Right lobe of liver (tissue), 6 donors: ENCODE data around the gene ZNF711. TPM values are rescaled to one million over a fixed set of nuclear protein-coding genes. Genes with fewer than 3 reads are reported as not detected.
"Not testable (repeated sequence)": the region's sequence is repeated elsewhere in the genome, so short reads cannot be mapped to it uniquely, and the experiment has no call there.

Experiments used
- ATAC-seq, 4 donors: fragments of 200-7000 bp; cut with Tn5 transposase; one replicate each; pipeline ENCODE4 v1.9.1; 2020; ENCODE audit warnings: mild to moderate bottlenecking in 4 of 4, moderate library complexity in 4 of 4
- DNase-seq, 3 donors: peaks; one replicate each; pipeline ENCODE4 v3.0.0-alpha.2; 2020
- H3K27ac ChIP-seq, 3 donors: fragments of 200-600 bp; one replicate each; pipeline ENCODE4 v1.8.0; 2022
- H3K27me3 ChIP-seq, 2 donors: fragments of 200-600 bp; one replicate each; pipeline ENCODE4 v1.8.0; 2022
- H3K36me3 ChIP-seq, 4 donors: fragments of 200-600 bp; sonication (generic) in 1 of 4; one replicate each; pipeline versions ENCODE4 v1.5.1 to v1.8.0; 2017 to 2022; ENCODE audit warnings: control low read depth in 1 of 4
- H3K4me1 ChIP-seq, 4 donors: fragments of 200-600 bp; sonication (generic) in 1 of 4; one replicate each; pipeline versions ENCODE4 v1.5.1 to v1.8.0; 2017 to 2022; ENCODE audit warnings: control low read depth in 1 of 4
- H3K4me3 ChIP-seq, 3 donors: fragments of 200-600 bp; one replicate each; pipeline ENCODE4 v1.8.0; 2022
- H3K9me3 ChIP-seq, 4 donors: fragments of 200-600 bp; sonication (generic) in 1 of 4; one replicate each; pipeline versions ENCODE4 v1.5.1 to v1.8.0; 2017 to 2022; ENCODE audit warnings: control low read depth in 1 of 4
- POLR2A ChIP-seq: fragments of 450-650 bp; IDR thresholded peaks from one replicate; pipeline ENCODE4 v1.6.1; 2017; ENCODE audit warnings: antibody characterized with exemption, mild to moderate bottlenecking
- WGBS: methylation state at CpG from one replicate; pipeline ENCODE4 v1.1.6; 2018; ENCODE audit warnings: low coverage, low lambda C conversion rate; ENCODE audit not compliant: insufficient coverage; ENCODE audit errors: missing lambda C conversion rate; 5-methylcytosine and 5-hydroxymethylcytosine counted together
- intact Hi-C, 2 donors: fragments of 100-400 bp; cut with DNase I; formaldehyde crosslinking; loops; one replicate each; pipeline versions ENCODE4 v1.11.2 to v1.14.1; 2022
- total RNA-seq, 6 experiments: library from RNA; depleted of rRNA in 2 of 6; stranded (reverse); fragments of >200 nt in 2 of 6; fragmentation: NEBNext Ultra II Directional in 3 of 6; extraction: Animal tissue kit (Norgen Biotek cat#: 25700) in 3 of 6; gene quantifications; one replicate each; pipeline versions ENCODE4 v1.1.0 to v1.2.4, GENCODE V29; 2016 to 2023
- TF ChIP-seq, protein P1 (sequence below), 4 donors: fragments of 200-600 bp in 3 of 4; fragments of 450-650 bp in 1 of 4; IDR thresholded peaks; one replicate each; pipeline versions ENCODE4 v1.5.1 to v1.8.0; 2016 to 2022; ENCODE audit warnings: antibody characterized with exemption in 4 of 4, mild to moderate bottlenecking in 2 of 4
- donor health status: DM: no; HTN: yes; CAD: no.
- donor health status: DM: no; HTN: no; CAD: no.
- donor health status: DM: no; HTN: no; CAD: no.
- donor health status: DM: no; HTN: yes; CAD: no.
- donor health status: DM: no; HTN: yes; CAD: no.

The ZNF711 gene
- total RNA-seq, 6 experiments from 2014 or later = 0.04 to 0.60 (median 0.32) TPM; not detected in 1

DNA sequence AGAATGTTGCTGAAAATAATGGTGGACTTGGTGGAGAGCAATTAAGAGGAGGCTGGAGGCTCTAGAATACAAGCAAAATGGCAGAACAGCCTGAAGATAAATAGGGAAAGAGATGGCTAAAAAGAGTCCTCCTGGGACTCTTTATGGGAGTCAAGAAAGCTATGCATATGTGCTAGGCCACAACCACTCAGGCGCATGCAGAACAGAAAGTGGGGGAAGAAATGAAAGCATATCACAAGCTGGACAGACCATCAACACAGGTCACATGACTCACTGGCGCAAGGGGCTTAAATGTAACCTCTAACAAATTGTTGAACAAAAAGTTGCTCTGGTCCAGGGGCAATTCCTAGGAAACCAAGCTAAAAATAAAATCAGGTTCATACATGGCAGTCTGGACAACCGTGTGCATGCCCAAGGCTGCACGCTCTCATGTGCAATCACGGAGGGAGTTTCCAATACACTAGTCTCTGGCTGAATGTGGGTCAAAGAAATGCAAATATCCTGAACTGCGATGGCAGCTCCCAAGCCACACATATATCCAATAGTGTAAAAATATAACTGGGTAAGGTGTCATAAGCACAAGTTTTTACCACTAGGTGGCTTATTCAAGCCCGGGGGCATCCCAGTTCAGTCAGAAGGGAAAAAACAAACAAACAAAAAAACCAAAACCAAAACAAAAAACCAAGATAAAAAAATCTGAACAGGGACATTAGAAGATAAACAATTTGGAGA, 45.4 kb downstream of the ZNF711 start:
- intact Hi-C loops = no loop called here
- H3K27me3 ChIP-seq = no peaks in the 10 kb centered on the region
- ATAC-seq (no peak), DNase-seq (no peak)
- no peaks in the 10 kb centered on the region for H3K36me3 ChIP-seq
- no peak overlapping the region for H3K27ac ChIP-seq
- H3K9me3 ChIP-seq = no peaks in the 10 kb centered on the region
- no peaks in the 10 kb centered on the region for H3K4me1 ChIP-seq
- 75% methylated on average over 7 of the region's 7 CpGs for WGBS
- no peak for TF ChIP-seq POLR2A
- H3K4me3 ChIP-seq = no peak overlapping the region

DNA sequence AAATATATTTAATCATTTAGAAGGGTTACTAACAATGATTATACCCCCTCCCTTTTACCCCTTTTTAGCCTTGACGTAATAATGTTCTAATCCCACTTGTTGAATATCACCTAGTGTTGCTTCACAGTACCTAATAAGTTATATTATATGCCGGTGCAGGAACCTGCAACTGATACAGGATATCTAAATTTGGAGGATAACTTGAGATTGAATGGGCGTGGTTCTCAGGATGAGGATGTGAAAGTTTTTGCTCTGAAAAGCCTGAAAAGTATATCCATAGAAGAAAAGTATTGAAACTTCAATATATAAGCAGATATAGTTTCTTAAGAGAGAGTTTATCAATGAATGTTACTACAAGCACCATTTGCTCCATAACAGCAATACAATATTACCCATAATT, 59.8 kb downstream of the ZNF711 start:
- Histone ChIP-seq H3K36me3 (no peaks in the 10 kb centered on the region), H3K4me3 (no peak overlapping the region), H3K4me1 (no peaks in the 10 kb centered on the region), H3K9me3 (no peaks in the 10 kb centered on the region), H3K27me3 (no peaks in the 10 kb centered on the region), H3K27ac (no peak overlapping the region)
- 61% methylated on average over 3 of the region's 3 CpGs for WGBS
- intact Hi-C loops = no loop called here
- no peak for TF ChIP-seq POLR2A
- TF ChIP-seq, protein P1, sequence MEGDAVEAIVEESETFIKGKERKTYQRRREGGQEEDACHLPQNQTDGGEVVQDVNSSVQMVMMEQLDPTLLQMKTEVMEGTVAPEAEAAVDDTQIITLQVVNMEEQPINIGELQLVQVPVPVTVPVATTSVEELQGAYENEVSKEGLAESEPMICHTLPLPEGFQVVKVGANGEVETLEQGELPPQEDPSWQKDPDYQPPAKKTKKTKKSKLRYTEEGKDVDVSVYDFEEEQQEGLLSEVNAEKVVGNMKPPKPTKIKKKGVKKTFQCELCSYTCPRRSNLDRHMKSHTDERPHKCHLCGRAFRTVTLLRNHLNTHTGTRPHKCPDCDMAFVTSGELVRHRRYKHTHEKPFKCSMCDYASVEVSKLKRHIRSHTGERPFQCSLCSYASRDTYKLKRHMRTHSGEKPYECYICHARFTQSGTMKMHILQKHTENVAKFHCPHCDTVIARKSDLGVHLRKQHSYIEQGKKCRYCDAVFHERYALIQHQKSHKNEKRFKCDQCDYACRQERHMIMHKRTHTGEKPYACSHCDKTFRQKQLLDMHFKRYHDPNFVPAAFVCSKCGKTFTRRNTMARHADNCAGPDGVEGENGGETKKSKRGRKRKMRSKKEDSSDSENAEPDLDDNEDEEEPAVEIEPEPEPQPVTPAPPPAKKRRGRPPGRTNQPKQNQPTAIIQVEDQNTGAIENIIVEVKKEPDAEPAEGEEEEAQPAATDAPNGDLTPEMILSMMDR (IDR thresholded peaks at IDR 0.05) = no peak
- DNase-seq (no peak), ATAC-seq (no peak)

DNA sequence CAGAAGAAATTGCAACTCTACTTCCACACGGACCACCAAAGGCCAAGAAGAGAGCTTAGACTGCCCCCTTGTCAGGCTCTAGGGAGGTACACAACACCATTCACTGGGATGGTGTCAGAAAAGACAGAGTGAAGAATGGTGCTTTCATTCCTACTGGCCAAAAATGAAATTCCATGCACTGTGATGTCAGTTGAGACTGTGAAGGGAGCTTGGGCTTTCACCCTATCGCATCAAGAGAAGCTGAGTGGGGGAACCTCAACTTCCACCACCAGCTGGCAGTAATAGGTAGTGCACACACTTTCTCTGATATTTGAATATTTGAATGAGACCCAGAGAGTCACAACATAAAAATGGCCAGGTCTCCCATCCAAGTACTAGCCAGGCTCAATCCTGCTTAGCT, 65.9 kb downstream of the ZNF711 start:
- WGBS = 50% methylated on average over 2 of the region's 2 CpGs
- H3K9me3 ChIP-seq = no peaks in the 10 kb centered on the region
- no peak for TF ChIP-seq POLR2A
- TF ChIP-seq, protein P1 (IDR thresholded peaks at IDR 0.05) = no peak
- no peaks in the 10 kb centered on the region for H3K27me3 ChIP-seq
- ATAC-seq (no peak), DNase-seq (no peak)
- H3K4me1 ChIP-seq = no peaks in the 10 kb centered on the region
- H3K36me3 ChIP-seq = no peaks in the 10 kb centered on the region
- H3K4me3 ChIP-seq = no peak overlapping the region
- intact Hi-C loops = no loop called here
- no peak overlapping the region for H3K27ac ChIP-seq

DNA sequence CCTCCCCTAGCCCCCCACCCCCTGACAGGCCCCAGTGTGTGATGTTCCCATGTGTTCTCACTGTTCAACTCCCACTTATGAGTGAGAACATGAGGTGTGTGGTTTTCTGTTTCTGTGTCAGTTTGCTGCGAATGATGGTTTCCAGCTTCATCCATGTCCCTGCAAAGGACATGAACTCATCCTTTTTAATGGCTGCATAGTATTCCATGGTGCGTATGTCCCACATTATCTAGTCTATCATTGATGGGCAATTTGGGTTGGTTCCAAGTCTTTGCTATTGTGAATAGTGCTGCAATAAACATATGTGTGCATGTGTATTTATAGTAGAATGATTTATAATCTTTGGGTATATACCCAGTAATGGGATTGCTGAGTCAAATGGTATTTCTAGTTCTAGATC, 67.6 kb downstream of the ZNF711 start:
- H3K9me3 ChIP-seq, H3K4me1 ChIP-seq, H3K36me3 ChIP-seq, H3K4me3 ChIP-seq, H3K27me3 ChIP-seq, DNase-seq, H3K27ac ChIP-seq, intact Hi-C loops, ATAC-seq: not testable (repeated sequence)
- 78% methylated on average over 2 of the region's 2 CpGs for WGBS

Other genes with a start within 250 kb of the ZNF711 start
- gene APOOL, start 240.1 kb upstream of the ZNF711 start, total RNA-seq = 10 to 100 TPM; 14.3 to 25.3 (median 20.0) TPM
- gene SATL1, start 212 bp upstream of the ZNF711 start, total RNA-seq = not detected
- under 1 TPM; 0.19 to 0.37 (median 0.20) TPM for gene POF1B, start 135.7 kb downstream of the ZNF711 start, total RNA-seq